Measurements from ENCODE around the gene IFI27.

DNA sequence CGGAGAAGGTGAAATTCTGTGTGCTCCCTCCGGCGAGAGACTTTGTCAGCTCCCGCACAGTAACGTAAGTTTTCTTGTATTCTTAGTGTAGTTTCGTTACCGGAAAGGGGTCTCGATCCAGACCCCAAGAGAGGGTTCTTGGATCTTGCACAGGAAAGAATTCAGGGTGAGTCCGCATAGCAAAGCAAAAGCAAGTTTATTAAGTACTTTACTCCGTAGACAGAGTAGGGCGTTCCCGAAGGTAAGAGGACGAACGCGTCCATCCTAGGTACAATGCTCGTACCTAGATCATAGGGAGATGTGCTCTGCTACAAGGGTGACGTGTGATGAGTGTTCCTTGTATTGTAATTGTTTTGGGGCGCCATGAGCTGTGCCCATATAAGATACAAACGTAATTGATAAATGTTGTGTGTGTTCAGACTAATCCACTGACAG lies 29.1 kb upstream of the IFI27 start:
- TF ChIP-seq SUZ12 (IDR thresholded peaks at IDR 0.05; ENCODE audit: low read length) (no peak), SAP30 (IDR thresholded peaks at IDR 0.05; ENCODE audit: insufficient read depth, insufficient replicate concordance, low read length) (no peak), ZNF274 (IDR thresholded peaks at IDR 0.05; ENCODE audit: borderline replicate concordance, extremely low read depth, low read length) (no peak), POLR2AphosphoS5 (IDR thresholded peaks at IDR 0.05; ENCODE audit: low read depth, low read length) (no peak), E2F6 (IDR thresholded peaks at IDR 0.05) (no peak), GABPA (IDR thresholded peaks at IDR 0.05; ENCODE audit: borderline replicate concordance, insufficient read depth, low read length) (no peak), TBP (IDR thresholded peaks at IDR 0.05; ENCODE audit: low read depth, low read length) (no peak), CHD2 (IDR thresholded peaks at IDR 0.05; ENCODE audit: low read length) (no peak), FOSL1 (IDR thresholded peaks at IDR 0.05; ENCODE audit: insufficient read depth, low read depth, low read length) (no peak)
- TF ChIP-seq, protein P1, sequence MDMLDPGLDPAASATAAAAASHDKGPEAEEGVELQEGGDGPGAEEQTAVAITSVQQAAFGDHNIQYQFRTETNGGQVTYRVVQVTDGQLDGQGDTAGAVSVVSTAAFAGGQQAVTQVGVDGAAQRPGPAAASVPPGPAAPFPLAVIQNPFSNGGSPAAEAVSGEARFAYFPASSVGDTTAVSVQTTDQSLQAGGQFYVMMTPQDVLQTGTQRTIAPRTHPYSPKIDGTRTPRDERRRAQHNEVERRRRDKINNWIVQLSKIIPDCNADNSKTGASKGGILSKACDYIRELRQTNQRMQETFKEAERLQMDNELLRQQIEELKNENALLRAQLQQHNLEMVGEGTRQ (IDR thresholded peaks at IDR 0.05; ENCODE audit: low read length): no peak
- TF ChIP-seq, protein P2, sequence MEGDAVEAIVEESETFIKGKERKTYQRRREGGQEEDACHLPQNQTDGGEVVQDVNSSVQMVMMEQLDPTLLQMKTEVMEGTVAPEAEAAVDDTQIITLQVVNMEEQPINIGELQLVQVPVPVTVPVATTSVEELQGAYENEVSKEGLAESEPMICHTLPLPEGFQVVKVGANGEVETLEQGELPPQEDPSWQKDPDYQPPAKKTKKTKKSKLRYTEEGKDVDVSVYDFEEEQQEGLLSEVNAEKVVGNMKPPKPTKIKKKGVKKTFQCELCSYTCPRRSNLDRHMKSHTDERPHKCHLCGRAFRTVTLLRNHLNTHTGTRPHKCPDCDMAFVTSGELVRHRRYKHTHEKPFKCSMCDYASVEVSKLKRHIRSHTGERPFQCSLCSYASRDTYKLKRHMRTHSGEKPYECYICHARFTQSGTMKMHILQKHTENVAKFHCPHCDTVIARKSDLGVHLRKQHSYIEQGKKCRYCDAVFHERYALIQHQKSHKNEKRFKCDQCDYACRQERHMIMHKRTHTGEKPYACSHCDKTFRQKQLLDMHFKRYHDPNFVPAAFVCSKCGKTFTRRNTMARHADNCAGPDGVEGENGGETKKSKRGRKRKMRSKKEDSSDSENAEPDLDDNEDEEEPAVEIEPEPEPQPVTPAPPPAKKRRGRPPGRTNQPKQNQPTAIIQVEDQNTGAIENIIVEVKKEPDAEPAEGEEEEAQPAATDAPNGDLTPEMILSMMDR (IDR thresholded peaks at IDR 0.05; ENCODE audit: control extremely low read depth in 1 of 3, insufficient read depth in 1 of 3, low read depth in 1 of 3, low read length in 3 of 3): no peak
